NCI-H2196 treated with DMSO at 0.1 percent for 48 hours (cell line): Measurements from ENCODE around the gene NOP56.

Experiments used
- DNase-seq: peaks from one replicate; lab custom pipeline; 2025; ENCODE audit not compliant: unreplicated experiment; lab: John Stamatoyannopoulos, UW

Gene NOP56

DNA sequence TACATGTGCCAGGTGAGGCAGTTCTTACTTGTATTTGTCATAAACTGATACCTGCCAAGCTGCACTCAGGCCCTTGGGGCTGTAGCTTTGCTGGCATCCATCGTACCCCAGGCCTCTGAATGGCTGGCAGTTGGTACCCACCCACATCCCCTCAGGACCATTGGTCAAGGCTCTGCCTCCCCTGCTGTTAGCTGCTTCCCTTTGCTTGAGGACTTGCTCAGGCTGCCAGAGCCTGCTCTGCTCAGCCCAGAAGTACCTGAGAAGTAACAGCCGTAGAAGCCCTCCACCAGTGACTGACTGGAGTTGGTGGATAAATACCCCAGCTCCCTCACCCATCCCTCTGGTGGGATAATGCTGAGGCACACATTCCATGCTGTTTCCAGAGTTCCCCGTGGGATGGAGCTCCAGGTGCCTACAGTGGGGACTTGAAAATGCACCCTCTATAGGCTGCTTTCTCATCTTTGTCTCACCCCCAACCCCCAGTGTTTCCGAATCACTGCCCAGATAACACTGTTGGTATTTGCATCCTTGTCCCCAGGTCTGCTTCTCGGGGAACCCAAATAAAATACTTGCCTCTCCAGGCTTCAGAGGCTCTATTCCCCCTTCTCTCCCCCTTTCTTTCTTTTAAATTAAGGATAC, 47.5 kb downstream of the NOP56 start:
- no peak for DNase-seq

DNA sequence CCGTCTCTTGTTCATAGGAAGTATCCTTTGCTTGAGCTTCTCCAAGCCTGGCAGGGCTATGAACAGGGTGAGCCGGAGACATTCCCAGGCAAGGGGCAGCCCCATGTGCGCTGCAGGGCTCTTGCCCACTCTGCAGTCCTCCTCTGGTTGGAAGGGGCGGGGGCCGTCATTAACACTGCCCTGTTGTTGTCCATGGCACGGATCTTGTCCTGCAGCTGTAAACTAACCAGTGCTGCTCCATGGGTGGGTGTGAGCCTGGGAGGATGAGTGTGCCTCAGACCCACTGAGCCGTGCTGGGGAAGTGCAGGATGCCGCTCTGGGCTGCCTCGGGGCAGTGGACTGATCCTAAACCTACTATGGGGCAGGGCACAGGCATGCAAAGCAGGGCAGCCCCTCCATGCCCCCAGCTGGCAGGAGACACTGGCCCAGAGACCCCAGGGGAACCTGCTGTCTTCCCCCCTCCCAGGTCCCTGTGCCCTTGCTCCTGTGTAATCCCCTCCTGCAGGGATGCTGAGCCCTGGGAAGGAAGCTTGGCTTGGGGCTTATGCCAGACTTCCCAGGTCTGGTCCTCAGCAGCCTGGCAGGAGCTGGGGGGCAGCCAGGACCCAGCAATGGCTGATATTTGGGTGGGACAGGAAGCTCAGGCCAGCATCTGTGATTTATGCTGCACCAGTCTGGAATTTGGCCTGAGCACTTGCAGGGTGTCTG, 48.6 kb downstream of the NOP56 start:
- DNase-seq: no peak

- no peak for DNase-seq
Observed at GRCh38 chr20:2701671-2702081, 49.2 kb downstream of the NOP56 start.

GRCh38 chr20:2703716-2704475, 51.5 kb downstream of the NOP56 start:
- no peak for DNase-seq

DNA sequence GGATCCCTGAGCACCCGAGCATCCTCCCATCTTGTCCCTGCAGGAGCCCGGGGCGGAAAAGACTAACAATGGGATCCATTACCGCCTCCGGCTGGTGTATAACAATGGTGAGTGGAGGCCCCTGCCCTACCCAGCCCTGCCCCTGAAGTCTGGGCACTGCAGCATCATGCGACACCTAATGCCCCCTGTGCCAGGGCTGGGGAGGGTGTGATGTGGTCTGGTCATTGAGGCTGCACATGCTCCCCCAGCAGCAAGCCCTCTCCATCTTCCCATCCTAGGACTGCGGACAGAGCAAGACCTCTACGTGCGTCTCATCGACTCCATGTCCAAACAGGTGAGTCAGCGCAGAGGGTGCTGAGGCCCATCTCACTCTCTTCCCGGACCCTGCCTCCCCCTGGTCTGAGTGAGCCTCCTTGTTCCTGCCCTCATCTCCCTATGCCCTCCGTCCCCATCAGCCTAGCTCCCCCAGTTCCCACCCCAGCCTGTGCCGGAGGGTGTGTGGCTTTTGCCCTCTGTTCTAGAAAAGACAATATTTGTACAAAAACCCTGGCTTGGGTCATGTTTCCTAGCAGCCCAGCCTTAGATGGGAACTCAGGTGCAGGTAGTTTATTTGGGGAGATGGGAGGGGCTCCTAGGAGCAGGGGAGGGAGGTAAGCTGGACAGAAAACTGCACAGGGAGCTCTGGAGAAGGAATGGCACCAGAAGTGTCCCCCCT, 53.7 kb downstream of the NOP56 start:
- no peak for DNase-seq

- DNase-seq: no peak
Observed at GRCh38 chr20:2706688-2707352, 54.4 kb downstream of the NOP56 start.

DNA sequence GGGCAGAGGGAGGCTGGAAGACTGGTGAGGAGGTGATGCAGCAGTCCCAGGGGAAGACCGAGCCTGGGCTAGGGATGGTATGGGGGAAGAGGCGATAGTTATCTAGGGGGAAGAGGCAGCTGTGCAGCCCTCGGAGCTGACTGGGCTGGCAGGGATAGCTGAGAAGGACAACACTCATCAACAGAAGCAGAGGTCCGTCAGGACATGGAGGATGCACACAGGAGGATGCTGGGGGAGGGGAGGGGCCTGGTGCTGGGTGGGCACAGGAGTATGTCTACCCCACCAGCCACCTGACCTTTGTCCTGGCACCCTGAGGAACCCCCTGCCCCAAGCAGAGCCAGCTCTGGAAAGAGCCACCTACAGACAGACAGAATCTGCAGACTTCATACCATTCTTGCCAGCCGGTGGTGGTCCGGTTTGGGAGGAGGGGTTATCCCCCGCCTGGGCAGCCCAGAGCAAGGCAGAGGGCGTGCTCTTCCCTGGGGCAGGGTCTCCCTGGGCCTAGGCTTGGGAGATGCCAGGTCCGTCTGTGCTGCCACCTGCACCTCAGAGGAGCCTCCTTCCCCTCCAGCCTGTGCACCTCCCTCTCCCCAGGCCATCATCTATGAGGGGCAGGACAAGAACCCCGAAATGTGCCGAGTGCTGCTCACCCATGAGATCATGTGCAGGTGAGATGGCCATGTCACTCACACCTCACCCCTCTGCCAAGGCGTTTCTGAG, 55.1 kb downstream of the NOP56 start:
- no peak for DNase-seq
